Measurements from ENCODE around the gene ABCA1. TPM values are rescaled to one million over a fixed set of nuclear protein-coding genes. Genes with fewer than 3 reads are reported as not detected.

Gene ABCA1
- total RNA-seq, 6 experiments from 2014 or later, result 45.8 to 107 (median 61.4) TPM

GRCh38 chr9:104950838-104951237, 22.9 kb upstream of the ABCA1 start:
- Histone ChIP-seq H3K27ac (no peak overlapping the region), H3K4me3 (no peak overlapping the region), H3K36me3 (no peaks in the 10 kb centered on the region), H3K9me3 (no peaks in the 10 kb centered on the region), H3K27me3 (no peaks in the 10 kb centered on the region), H3K4me1 (no peaks in the 10 kb centered on the region)
- intact Hi-C loops (cut with DNase I), result no loop called here
- TF ChIP-seq POLR2A (IDR thresholded peaks at IDR 0.05) (no peak), CTCF (IDR thresholded peaks at IDR 0.05) (no peak)
- 84% methylated on average over 4 of the region's 4 CpGs for WGBS (ENCODE audit: insufficient coverage, low coverage, low lambda C conversion rate, missing lambda C conversion rate)
- ATAC-seq (no peak), DNase-seq (no peak)

- TF ChIP-seq POLR2A (IDR thresholded peaks at IDR 0.05), result no peak
- no peak for TF ChIP-seq CTCF (IDR thresholded peaks at IDR 0.05)
- H3K9me3 ChIP-seq, result no peaks in the 10 kb centered on the region
- H3K27me3 ChIP-seq, result no peaks in the 10 kb centered on the region
- ATAC-seq, result no peak
- no peak overlapping the region for H3K27ac ChIP-seq
- DNase-seq, result no peak
- H3K4me1 ChIP-seq, result no peaks in the 10 kb centered on the region
- intact Hi-C loops (cut with DNase I), result no loop called here
- no peaks in the 10 kb centered on the region for H3K36me3 ChIP-seq
- WGBS (ENCODE audit: insufficient coverage, low coverage, low lambda C conversion rate, missing lambda C conversion rate), result 73% methylated on average over 3 of the region's 3 CpGs
- no peak overlapping the region for H3K4me3 ChIP-seq
Observed at GRCh38 chr9:104948277-104948676, 20.3 kb upstream of the ABCA1 start.

GRCh38 chr9:104944871-104945270, 16.9 kb upstream of the ABCA1 start:
- WGBS (ENCODE audit: insufficient coverage, low coverage, low lambda C conversion rate, missing lambda C conversion rate), result 67% methylated on average over 3 of the region's 3 CpGs
- no peak for ATAC-seq
- H3K27me3 ChIP-seq, result no peaks in the 10 kb centered on the region
- TF ChIP-seq POLR2A (IDR thresholded peaks at IDR 0.05) (no peak), CTCF (IDR thresholded peaks at IDR 0.05) (no peak)
- H3K4me3 ChIP-seq, result no peak overlapping the region
- DNase-seq, result no peak
- intact Hi-C loops (cut with DNase I), result no loop called here
- no peaks in the 10 kb centered on the region for H3K4me1 ChIP-seq
- no peaks in the 10 kb centered on the region for H3K36me3 ChIP-seq
- no peaks in the 10 kb centered on the region for H3K9me3 ChIP-seq
- H3K27ac ChIP-seq, result no peak overlapping the region

GRCh38 chr9:104944356-104944755, 16.4 kb upstream of the ABCA1 start:
- Histone ChIP-seq H3K27ac (no peak overlapping the region), H3K27me3 (no peaks in the 10 kb centered on the region), H3K4me1 (no peaks in the 10 kb centered on the region), H3K36me3 (no peaks in the 10 kb centered on the region), H3K9me3 (no peaks in the 10 kb centered on the region), H3K4me3 (no peak overlapping the region)
- ATAC-seq (no peak), DNase-seq (no peak)
- 91% methylated on average over 2 of the region's 2 CpGs for WGBS (ENCODE audit: insufficient coverage, low coverage, low lambda C conversion rate, missing lambda C conversion rate)
- no peak for TF ChIP-seq CTCF (IDR thresholded peaks at IDR 0.05)
- no peak for TF ChIP-seq POLR2A (IDR thresholded peaks at IDR 0.05)
- intact Hi-C loops (cut with DNase I), result no loop called here

GRCh38 chr9:104941597-104941996, 13.6 kb upstream of the ABCA1 start:
- Histone ChIP-seq H3K36me3 (no peaks in the 10 kb centered on the region), H3K4me3 (no peak overlapping the region), H3K4me1 (no peaks in the 10 kb centered on the region), H3K27ac (no peak overlapping the region), H3K9me3 (no peaks in the 10 kb centered on the region), H3K27me3 (no peaks in the 10 kb centered on the region)
- intact Hi-C loops (cut with DNase I), result no loop called here
- ATAC-seq (no peak), DNase-seq (no peak)
- TF ChIP-seq CTCF (IDR thresholded peaks at IDR 0.05) (no peak), POLR2A (IDR thresholded peaks at IDR 0.05) (no peak)
- 23% methylated on average over 1 of the region's 1 CpG for WGBS (ENCODE audit: insufficient coverage, low coverage, low lambda C conversion rate, missing lambda C conversion rate)

Data from right lobe of liver (tissue), 6 donors.